Type B pancreatic cell (in vitro differentiated cells): ENCODE measurements around the gene MLF2. TPM values are rescaled to one million over a fixed set of nuclear protein-coding genes. Genes with fewer than 3 reads are reported as not detected.
"Not testable (repeated sequence)": the region's sequence is repeated elsewhere in the genome, so short reads cannot be mapped to it uniquely, and the experiment has no call there.

ENCODE experiments used
- DNase-seq: peaks from one replicate; pipeline ENCODE4 v3.0.0; 2021; ENCODE audit warnings: mixed read lengths; ENCODE audit not compliant: unreplicated experiment; ENCODE audit errors: extremely low spot score
- H3K27ac Mint-ChIP-seq: 2 replicates; pipeline ENCODE4 v1.8.0; 2021; ENCODE audit warnings: mild to moderate bottlenecking, mixed read lengths
- H3K27me3 Mint-ChIP-seq: 2 replicates; pipeline ENCODE4 v1.8.0; 2021; ENCODE audit warnings: mixed read lengths
- H3K36me3 Mint-ChIP-seq: 2 replicates; pipeline ENCODE4 v1.8.0; 2021; ENCODE audit warnings: mixed read lengths
- H3K4me1 Mint-ChIP-seq: one replicate; pipeline ENCODE4 v1.8.0; 2021; ENCODE audit warnings: mixed read lengths; ENCODE audit not compliant: unreplicated experiment
- H3K4me3 Mint-ChIP-seq: 2 replicates; pipeline ENCODE4 v1.8.0; 2021; ENCODE audit warnings: mild to moderate bottlenecking, mixed read lengths
- H3K9me3 Mint-ChIP-seq: 2 replicates; pipeline ENCODE4 v1.8.0; 2021; ENCODE audit warnings: mixed read lengths
- CTCF ChIP-seq: fragments of 200-600 bp; sonication (generic); conservative IDR thresholded peaks from 2 replicates; pipeline ENCODE4 v1.5.0; 2021; ENCODE audit warnings: antibody characterized with exemption, mild to moderate bottlenecking
- total RNA-seq: library from RNA; stranded (reverse); gene quantifications from 2 replicates; pipeline ENCODE4 v1.2.1, GENCODE V29; 2021; ENCODE audit warnings: low replicate concordance

MLF2 gene
- total RNA-seq, 1 donor from 2014 or later: 187 TPM

GRCh38 chr12:6750506-6750905 is 2.4 kb downstream of the MLF2 start:
- TF ChIP-seq CTCF: no peak
- Mint-ChIP-seq H3K27ac (peak overlapping the region; percentile 49), H3K4me3 (peak overlapping the region; percentile 99), H3K36me3 (peaks cover 32% of the 10 kb centered on the region), H3K27me3 (no peaks in the 10 kb centered on the region), H3K4me1 (peaks cover 18% of the 10 kb centered on the region), H3K9me3 (no peaks in the 10 kb centered on the region)
- DNase-seq: no peak

DNA sequence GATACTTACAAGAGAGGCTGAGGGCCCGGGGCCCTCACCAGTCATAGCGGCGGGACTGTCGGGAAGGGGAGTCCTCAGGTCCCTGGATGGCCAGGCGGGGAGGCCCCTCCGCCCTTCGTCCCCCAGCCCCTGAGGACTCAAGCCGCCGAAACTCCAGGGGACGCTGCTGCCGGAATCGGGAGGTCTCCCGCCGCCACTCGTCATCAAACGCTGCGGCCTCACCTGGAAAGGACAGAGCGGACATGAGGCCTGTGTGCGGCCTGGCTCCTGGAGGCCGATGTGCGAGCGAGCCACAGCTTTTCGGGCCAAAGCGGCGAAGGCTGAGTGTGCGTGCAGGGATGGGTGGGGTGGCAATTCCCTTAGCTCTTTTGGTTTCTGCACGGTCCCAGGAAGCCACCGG is 4.2 kb downstream of the MLF2 start:
- H3K27me3 Mint-ChIP-seq: no peaks in the 10 kb centered on the region
- peaks cover 40% of the 10 kb centered on the region for H3K36me3 Mint-ChIP-seq
- no peak overlapping the region for H3K4me3 Mint-ChIP-seq
- no peak for TF ChIP-seq CTCF
- peak overlapping the region; percentile 2 for H3K27ac Mint-ChIP-seq
- no peaks in the 10 kb centered on the region for H3K9me3 Mint-ChIP-seq
- H3K4me1 Mint-ChIP-seq: peaks cover 15% of the 10 kb centered on the region
- DNase-seq: no peak

- Mint-ChIP-seq H3K4me3 (no peak overlapping the region), H3K4me1 (peaks cover 10% of the 10 kb centered on the region), H3K9me3 (no peaks in the 10 kb centered on the region), H3K36me3 (peaks cover 40% of the 10 kb centered on the region), H3K27ac (peak overlapping the region; percentile 7), H3K27me3 (no peaks in the 10 kb centered on the region)
- TF ChIP-seq CTCF: no peak
- DNase-seq: no peak
Observed at GRCh38 chr12:6747216-6747615, 5.7 kb downstream of the MLF2 start.

DNA sequence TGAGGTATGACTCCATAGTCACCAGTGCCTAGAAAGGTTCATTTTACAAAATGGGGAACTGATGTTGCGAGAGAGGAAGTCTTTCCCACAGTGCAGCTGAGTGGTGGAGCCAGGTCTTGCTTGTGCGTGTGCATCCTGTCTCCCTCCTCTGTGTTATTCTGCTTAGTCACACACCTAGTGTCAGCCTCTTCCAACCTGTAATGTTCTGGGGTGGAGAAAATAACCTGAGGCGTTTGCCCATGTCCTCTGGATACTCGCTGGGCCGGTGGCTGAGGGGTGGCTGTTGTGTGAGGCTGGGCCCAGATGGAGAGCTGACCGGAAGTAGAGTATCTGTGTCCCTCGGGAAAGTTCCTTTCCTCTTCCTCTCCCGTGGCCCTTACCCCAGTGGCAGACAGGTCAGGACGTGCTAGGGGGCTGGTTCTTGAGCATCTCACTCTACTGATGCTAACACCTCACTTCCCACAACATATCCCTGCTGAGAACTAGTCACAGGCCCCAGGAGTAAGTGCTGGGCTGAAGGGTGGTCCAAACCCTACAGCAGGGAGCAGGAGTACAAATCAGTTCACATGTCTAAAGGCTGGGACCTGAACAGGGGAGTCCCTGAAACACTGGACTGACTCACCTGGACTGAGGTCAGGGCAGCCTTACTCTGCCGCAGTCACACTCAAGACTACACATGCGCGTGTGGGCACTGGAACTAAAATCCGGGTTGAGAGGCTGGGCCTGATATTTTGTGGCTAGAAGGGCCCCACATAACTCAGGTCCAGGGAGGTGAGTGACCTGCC is 7.0 kb downstream of the MLF2 start:
- TF ChIP-seq CTCF: no peak
- DNase-seq: no peak
- no peaks in the 10 kb centered on the region for H3K9me3 Mint-ChIP-seq
- peaks cover 35% of the 10 kb centered on the region for H3K36me3 Mint-ChIP-seq
- H3K27ac Mint-ChIP-seq: peak overlapping the region; percentile 54
- no peaks in the 10 kb centered on the region for H3K27me3 Mint-ChIP-seq
- peaks cover 6% of the 10 kb centered on the region for H3K4me1 Mint-ChIP-seq
- H3K4me3 Mint-ChIP-seq: no peak overlapping the region

GRCh38 chr12:6743300-6743699 is 9.6 kb downstream of the MLF2 start:
- not testable (repeated sequence) for H3K4me3 Mint-ChIP-seq, H3K9me3 Mint-ChIP-seq, H3K27ac Mint-ChIP-seq, H3K27me3 Mint-ChIP-seq, DNase-seq, H3K4me1 Mint-ChIP-seq
- peaks cover 24% of the 10 kb centered on the region for H3K36me3 Mint-ChIP-seq

DNA sequence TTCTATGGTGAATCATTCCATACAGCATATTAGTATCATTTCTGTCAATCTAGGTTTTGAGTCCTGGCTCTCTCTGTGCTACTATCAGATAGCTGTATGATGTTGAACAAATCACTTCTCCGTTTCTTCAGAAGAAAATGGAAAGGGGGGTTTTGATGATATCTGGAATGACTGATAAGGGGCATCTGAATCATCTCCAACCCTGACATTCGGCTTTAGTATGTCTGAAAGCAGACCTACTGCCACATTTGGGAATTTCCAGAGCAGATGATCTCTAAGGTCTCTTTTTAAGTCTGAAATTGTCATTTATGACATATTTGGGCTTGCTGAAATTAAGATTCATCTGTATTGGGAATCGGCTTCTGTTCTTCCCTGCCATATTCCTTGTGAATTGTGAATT is 10.1 kb downstream of the MLF2 start:
- Mint-ChIP-seq H3K4me3 (no peak overlapping the region), H3K4me1 (peaks cover 6% of the 10 kb centered on the region), H3K9me3 (no peaks in the 10 kb centered on the region), H3K27me3 (no peaks in the 10 kb centered on the region), H3K36me3 (peaks cover 19% of the 10 kb centered on the region), H3K27ac (no peak overlapping the region)
- no peak for TF ChIP-seq CTCF
- no peak for DNase-seq

DNA sequence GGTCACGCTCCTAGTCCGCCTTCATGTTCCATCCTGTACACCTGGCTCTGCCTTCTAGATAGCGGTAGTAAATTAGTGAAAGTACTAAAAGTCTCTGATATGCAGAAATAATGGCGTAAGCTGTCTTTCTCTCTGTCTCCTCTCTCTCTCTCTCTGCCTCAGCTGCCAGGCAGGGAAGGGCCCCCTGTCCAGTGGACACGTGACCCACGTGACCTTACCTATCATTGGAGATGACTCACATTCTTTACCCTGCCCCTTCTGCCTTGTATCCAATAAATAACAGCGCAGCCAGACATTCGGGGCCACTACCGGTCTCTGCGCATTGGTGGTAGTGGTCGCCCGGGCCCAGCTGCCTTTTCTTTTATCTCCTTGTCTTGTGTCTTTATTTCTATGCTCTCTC is 10.9 kb downstream of the MLF2 start:
- DNase-seq, H3K9me3 Mint-ChIP-seq, H3K4me3 Mint-ChIP-seq, H3K4me1 Mint-ChIP-seq, H3K27ac Mint-ChIP-seq, H3K27me3 Mint-ChIP-seq: not testable (repeated sequence)
- H3K36me3 Mint-ChIP-seq: peaks cover 12% of the 10 kb centered on the region
